ENCODE data around the gene KLHDC8B.

GRCh38 chr3:49183873-49184272 is 12.5 kb downstream of the KLHDC8B start:
- TF ChIP-seq, protein P1, sequence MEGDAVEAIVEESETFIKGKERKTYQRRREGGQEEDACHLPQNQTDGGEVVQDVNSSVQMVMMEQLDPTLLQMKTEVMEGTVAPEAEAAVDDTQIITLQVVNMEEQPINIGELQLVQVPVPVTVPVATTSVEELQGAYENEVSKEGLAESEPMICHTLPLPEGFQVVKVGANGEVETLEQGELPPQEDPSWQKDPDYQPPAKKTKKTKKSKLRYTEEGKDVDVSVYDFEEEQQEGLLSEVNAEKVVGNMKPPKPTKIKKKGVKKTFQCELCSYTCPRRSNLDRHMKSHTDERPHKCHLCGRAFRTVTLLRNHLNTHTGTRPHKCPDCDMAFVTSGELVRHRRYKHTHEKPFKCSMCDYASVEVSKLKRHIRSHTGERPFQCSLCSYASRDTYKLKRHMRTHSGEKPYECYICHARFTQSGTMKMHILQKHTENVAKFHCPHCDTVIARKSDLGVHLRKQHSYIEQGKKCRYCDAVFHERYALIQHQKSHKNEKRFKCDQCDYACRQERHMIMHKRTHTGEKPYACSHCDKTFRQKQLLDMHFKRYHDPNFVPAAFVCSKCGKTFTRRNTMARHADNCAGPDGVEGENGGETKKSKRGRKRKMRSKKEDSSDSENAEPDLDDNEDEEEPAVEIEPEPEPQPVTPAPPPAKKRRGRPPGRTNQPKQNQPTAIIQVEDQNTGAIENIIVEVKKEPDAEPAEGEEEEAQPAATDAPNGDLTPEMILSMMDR (IDR thresholded peaks at IDR 0.05): no peak
- TF ChIP-seq POLR2A (IDR thresholded peaks at IDR 0.05): no peak
